GM20431 (cell line): ENCODE data around the gene EDDM3A.

Source experiments
- in situ Hi-C: fragments of 300-500 bp; cut with MseI, MboI; formaldehyde crosslinking; loops from one replicate; pipeline ENCODE4 v1.15.0; 2020; ENCODE audit warnings: low sequenced_read_pairs; ENCODE audit not compliant: unreplicated experiment

Gene EDDM3A

GRCh38 chr14:20775901-20776300 is 30.2 kb downstream of the EDDM3A start:
- in situ Hi-C loops: no loop called here

GRCh38 chr14:20781803-20782202 is 36.1 kb downstream of the EDDM3A start:
- in situ Hi-C loops: no loop called here

DNA sequence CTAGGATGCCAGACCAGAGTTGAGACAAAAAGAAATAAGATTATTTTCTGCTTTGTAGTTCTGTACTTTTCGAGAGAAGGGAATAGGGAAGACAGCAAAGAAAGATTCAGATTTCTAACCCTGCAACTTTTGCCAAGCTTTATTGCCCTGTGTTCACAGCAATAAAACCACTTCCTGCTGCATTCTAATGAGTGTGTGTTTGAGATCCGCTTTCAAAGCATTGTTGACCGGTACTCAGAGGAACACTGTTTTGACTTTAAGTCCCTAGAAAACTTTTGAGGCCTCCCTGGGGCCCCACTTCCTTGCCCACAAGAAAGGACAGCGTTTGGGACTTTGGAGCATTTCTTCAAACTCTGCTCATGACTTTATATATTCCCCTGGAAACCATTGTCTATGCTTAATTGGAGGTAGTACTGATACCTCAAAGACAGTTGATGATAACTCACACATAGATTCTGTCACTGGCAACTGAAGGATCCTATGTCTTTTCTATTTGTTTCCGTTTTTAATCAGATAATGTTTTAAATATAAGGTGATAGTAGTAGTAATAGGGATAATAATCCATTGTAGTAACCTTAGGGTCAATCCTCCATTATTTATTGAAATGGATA is 36.7 kb downstream of the EDDM3A start:
- in situ Hi-C loops: no loop called here

- in situ Hi-C loops: no loop called here
Measured at GRCh38 chr14:20787025-20787424, 41.3 kb downstream of the EDDM3A start.

DNA sequence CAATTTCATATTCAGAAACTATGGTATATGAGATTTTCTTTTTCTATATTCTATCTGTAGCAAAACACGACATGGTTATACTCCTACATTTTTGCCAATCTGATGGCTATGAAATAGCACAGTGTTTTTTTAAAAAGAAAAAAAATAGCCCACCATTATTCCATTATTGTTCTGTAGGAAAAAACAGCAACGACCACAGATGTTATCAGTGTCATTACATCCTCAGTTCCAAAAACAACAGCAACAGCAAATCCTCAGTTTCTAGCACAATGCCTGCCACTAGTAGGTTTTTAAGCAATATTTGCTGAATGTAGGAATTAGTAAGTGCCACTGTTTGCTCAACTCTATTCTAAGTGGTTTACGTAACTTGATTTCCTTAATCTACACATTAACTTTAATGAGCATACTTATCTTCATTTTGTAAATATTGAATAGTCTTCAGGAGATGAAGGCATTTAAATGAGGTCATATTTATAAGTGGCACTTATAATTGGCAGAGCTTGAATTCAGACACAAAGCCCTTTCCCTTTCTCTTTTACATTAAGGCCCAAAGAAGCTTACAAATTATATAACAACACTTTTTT is 43.6 kb downstream of the EDDM3A start:
- in situ Hi-C loops: no loop called here

DNA sequence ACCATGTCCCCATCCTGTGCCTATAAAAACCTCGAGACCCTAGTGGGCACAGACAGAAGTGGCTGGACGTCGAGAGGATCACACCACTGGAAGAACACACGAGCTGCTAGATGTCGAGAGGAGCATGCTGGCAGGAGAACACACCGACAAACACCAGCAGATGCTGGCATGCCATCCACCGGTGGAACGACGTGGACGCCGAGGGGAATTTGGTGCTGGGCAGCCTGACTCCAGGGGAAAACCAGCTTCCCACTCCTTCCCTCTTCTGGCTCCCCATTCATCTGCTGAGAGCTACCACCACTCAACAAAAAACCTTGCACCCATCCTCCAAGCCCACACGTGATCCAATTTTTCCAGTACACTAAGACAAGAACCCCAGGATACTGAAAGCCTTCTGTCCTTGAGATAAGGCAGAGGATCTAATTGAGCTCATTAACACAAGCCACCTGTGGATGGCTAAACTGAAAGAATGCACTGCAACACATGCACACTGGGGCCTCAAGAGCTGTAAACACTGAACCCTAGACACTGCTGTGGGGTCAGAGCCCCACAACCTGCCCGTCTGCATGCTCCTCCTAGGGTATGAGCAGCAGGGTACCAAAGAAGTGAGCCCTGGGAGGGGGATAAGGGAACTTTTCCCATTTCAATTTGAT is 44.9 kb downstream of the EDDM3A start:
- in situ Hi-C loops: no loop called here

DNA sequence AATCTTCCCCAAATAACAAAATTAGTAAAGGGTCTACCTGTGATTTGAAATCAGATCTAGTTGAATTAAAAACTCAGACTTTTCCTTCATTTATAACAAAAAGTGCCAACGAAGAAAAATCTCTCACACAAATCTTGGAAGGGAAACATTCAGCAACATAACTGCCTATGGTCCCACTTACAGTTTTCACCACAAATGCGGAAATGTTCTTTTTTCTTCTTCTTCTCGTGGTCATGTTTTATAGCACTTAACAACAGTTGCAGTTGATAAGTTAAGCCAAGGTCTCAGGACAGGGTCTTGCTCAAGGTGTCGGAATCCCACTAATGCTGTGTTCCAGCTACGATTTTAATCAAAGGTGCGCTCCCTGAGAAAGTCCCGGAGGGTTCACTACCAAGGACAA is 45.5 kb downstream of the EDDM3A start:
- in situ Hi-C loops: no loop called here

DNA sequence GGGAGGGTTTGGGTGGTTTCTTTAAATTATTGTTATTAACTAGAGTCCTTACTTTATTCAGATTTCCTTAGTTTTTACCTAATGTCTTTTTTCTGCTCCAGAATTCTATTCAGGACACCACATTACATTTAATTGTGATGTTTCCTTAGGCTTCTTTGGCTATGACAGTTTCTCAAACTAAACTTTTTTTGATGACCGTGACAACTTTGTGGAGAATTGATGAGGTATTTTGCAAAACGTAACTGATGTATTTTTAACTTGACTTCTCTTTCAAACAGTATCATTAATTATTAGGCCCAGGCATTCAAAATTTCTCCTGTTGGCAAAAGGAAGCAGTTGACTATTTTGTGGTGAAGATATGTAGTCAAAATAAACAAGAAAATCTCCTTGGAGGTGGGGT is 45.9 kb downstream of the EDDM3A start:
- in situ Hi-C loops: no loop called here

GRCh38 chr14:20792556-20792955 is 46.9 kb downstream of the EDDM3A start:
- in situ Hi-C loops: no loop called here

- in situ Hi-C loops: no loop called here
Measured at GRCh38 chr14:20794644-20795369, 49.1 kb downstream of the EDDM3A start.

- in situ Hi-C loops: no loop called here
Measured at GRCh38 chr14:20797164-20797563, 51.5 kb downstream of the EDDM3A start.
